B cell (primary cell): ENCODE measurements around the gene USP49. TPM values are rescaled to one million over a fixed set of nuclear protein-coding genes. Genes with fewer than 3 reads are reported as not detected.

Experiments
- ATAC-seq: fragments of 200-7000 bp; cut with Tn5 transposase; one replicate; pipeline ENCODE4 v1.10.0; 2021; ENCODE audit warnings: low read depth, mild to moderate bottlenecking, moderate number of reproducible peaks, moderate library complexity
- CTCF ChIA-PET: fragments of 350-600 bp; sonication (Branson Sonifier 250); formaldehyde crosslinking; loops from one replicate; lab custom pipeline; 2021; ENCODE audit warnings: antibody characterized with exemption, inconsistent platforms; lab: Charles Lee
- POLR2A ChIA-PET: fragments of 350-600 bp; sonication (Branson Sonifier 250); formaldehyde crosslinking; loops from one replicate; lab custom pipeline; 2021; ENCODE audit warnings: antibody characterized with exemption; lab: Charles Lee
- DNase-seq: peaks from one replicate; pipeline ENCODE4 v3.0.0; 2013
- H2AFZ ChIP-seq: 2 replicates; pipeline ENCODE4 v1.6.1; 2012; ENCODE audit warnings: mild to moderate bottlenecking, low read depth, low read length; ENCODE audit not compliant: insufficient read depth, poor library complexity, severe bottlenecking
- H3K27ac ChIP-seq, 2 donors: 1 replicate in 1 of 2; 2 replicates in 1 of 2; pipeline ENCODE4 v1.5.1; 2012 to 2013; ENCODE audit warnings: low read length in 2 of 2, mild to moderate bottlenecking in 2 of 2, moderate library complexity in 1 of 2
- H3K27me3 ChIP-seq, 4 experiments: fragments of 200-600 bp in 1 of 4; sonication (generic) in 1 of 4; replicated peaks in 1 of 4; 1 replicate in 2 of 4; 2 replicates in 2 of 4; pipeline versions ENCODE4 v1.6.1 to v1.7.0; 2013 to 2016; ENCODE audit warnings: low read length in 3 of 4, mild to moderate bottlenecking in 2 of 4, mixed read lengths in 1 of 4, moderate library complexity in 1 of 4; ENCODE audit not compliant: insufficient read depth in 4 of 4, control insufficient read depth in 3 of 4; ENCODE audit errors: control extremely low read depth in 1 of 4
- H3K36me3 ChIP-seq, 2 experiments: replicated peaks in 1 of 2; 1 replicate in 1 of 2; 2 replicates in 1 of 2; pipeline versions ENCODE4 v1.6.1 to v1.7.1; 2013; ENCODE audit warnings: low read length in 1 of 2; ENCODE audit not compliant: insufficient read depth in 2 of 2, control insufficient read depth in 1 of 2; ENCODE audit errors: control extremely low read depth in 1 of 2, extremely low read depth in 1 of 2
- H3K4me1 ChIP-seq, 2 donors: fragments of 200-600 bp in 1 of 2; sonication (generic) in 1 of 2; 1 replicate in 1 of 2; 2 replicates in 1 of 2; pipeline versions ENCODE4 v1.5.1 to v1.6.1; 2013 to 2017; ENCODE audit warnings: low read length in 2 of 2; ENCODE audit not compliant: control insufficient read depth in 2 of 2, insufficient read depth in 2 of 2
- H3K4me2 ChIP-seq: replicated peaks from 2 replicates; pipeline ENCODE3; 2012; ENCODE audit warnings: mild to moderate bottlenecking, low read depth, low read length; ENCODE audit not compliant: poor library complexity, severe bottlenecking
- H3K4me3 ChIP-seq, 5 experiments: fragments of 200-600 bp in 1 of 5; sonication (generic) in 1 of 5; 1 replicate in 3 of 5; 2 replicates in 2 of 5; pipeline versions ENCODE4 v1.5.1 to v1.7.0; 2011 to 2016; ENCODE audit warnings: low read length in 4 of 5, mild to moderate bottlenecking in 4 of 5, low read depth in 2 of 5, control low read depth in 1 of 5, moderate library complexity in 1 of 5; ENCODE audit not compliant: insufficient read depth in 1 of 5; ENCODE audit errors: control extremely low read depth in 1 of 5, extremely low read depth in 1 of 5
- H3K79me2 ChIP-seq: fragments of 200-600 bp; sonication (generic); one replicate; pipeline ENCODE4 v1.6.0; 2016; ENCODE audit warnings: low read length; ENCODE audit not compliant: control insufficient read depth, insufficient read depth
- H3K9ac ChIP-seq: fragments of 200-600 bp; sonication (generic); 2 replicates; pipeline ENCODE4 v1.6.1; 2017; ENCODE audit warnings: mild to moderate bottlenecking, low read length, moderate library complexity
- H3K9me3 ChIP-seq, 3 donors: one replicate each; pipeline versions ENCODE4 v1.6.1 to v1.7.1; 2013; ENCODE audit warnings: low read length in 2 of 3; ENCODE audit not compliant: control insufficient read depth in 2 of 3, insufficient read depth in 1 of 3; ENCODE audit errors: control extremely low read depth in 1 of 3
- H4K20me1 ChIP-seq: 2 replicates; pipeline ENCODE4 v1.6.0; 2012; ENCODE audit warnings: mild to moderate bottlenecking, low read length; ENCODE audit not compliant: insufficient read depth, control insufficient read depth, poor library complexity, severe bottlenecking
- H3K27ac Mint-ChIP-seq: one replicate; pipeline ENCODE4 v1.8.0; 2021; ENCODE audit warnings: mixed read lengths
- H3K27me3 Mint-ChIP-seq: one replicate; pipeline ENCODE4 v1.8.0; 2021; ENCODE audit warnings: mixed read lengths
- H3K4me1 Mint-ChIP-seq: one replicate; pipeline ENCODE4 v1.8.0; 2021; ENCODE audit warnings: mixed read lengths
- H3K4me3 Mint-ChIP-seq: one replicate; pipeline ENCODE4 v1.8.0; 2021; ENCODE audit warnings: mixed read lengths
- H3K9me3 Mint-ChIP-seq: one replicate; pipeline ENCODE4 v1.8.0; 2022; ENCODE audit warnings: mixed read lengths; ENCODE audit not compliant: insufficient read depth
- CTCF ChIP-seq: fragments of 200-600 bp; IDR thresholded peaks from one replicate; pipeline ENCODE4 v1.8.0; 2022; ENCODE audit warnings: antibody characterized with exemption, mild to moderate bottlenecking
- EZH2 ChIP-seq: IDR thresholded peaks from 2 replicates; pipeline ENCODE4 v1.6.1; 2012; ENCODE audit warnings: borderline replicate concordance, low read depth, mild to moderate bottlenecking, moderate library complexity, low read length; ENCODE audit not compliant: insufficient read depth, poor library complexity, severe bottlenecking
- WGBS: methylation state at CpG from one replicate; pipeline ENCODE4 v1.1.5; 2013; ENCODE audit warnings: missing lambda C conversion rate; ENCODE audit not compliant: insufficient coverage; 5-methylcytosine and 5-hydroxymethylcytosine counted together
- intact Hi-C: fragments of 100-400 bp; cut with micrococcal nuclease; formaldehyde crosslinking; loops from one replicate; pipeline ENCODE4 v1.10.0; 2022
- polyA plus RNA-seq: library from polyadenylated mRNA; depleted of rRNA; stranded (reverse); fragments of >200 nt; gene quantifications from 2 replicates; pipeline ENCODE4 v1.2.3, GENCODE V29; 2012
- total RNA-seq, 2 donors: library from RNA; stranded (reverse); fragments of 120-200 nt in 1 of 2; gene quantifications; 1 replicate in 1 of 2; 2 replicates in 1 of 2; pipeline versions ENCODE4 v1.2.3 to v1.2.4, GENCODE V29; 2013 to 2022

The USP49 gene
- total and polyA plus RNA-seq, 2 donors (not counting 1 experiment from before 2014, with no cell fraction given), result 2.6 to 9.9 TPM

- H3K27me3 ChIP-seq, result no peaks in the 10 kb centered on the region
- no peak overlapping the region for H3K4me3 ChIP-seq
- no peak overlapping the region for H3K9ac ChIP-seq
- Mint-ChIP-seq H3K9me3 (no peaks in the 10 kb centered on the region), H3K4me3 (no peak overlapping the region), H3K27ac (peak overlapping the region; percentile 3), H3K4me1 (peaks cover 26% of the 10 kb centered on the region), H3K27me3 (no peaks in the 10 kb centered on the region)
- peaks cover 26% of the 10 kb centered on the region for H3K79me2 ChIP-seq
- ATAC-seq, result no peak
- no peak overlapping the region for H3K27ac ChIP-seq
- 64% methylated on average over 1 of the region's 2 CpGs for WGBS
- H3K4me2 ChIP-seq, result no peak overlapping the region
- ChIA-PET POLR2A (no interaction called here), CTCF (interaction anchor here (0.6 to 12.5 kb wide), 3 partner anchors 11 to 113 kb away, joined by 3 to 263 read pairs (median 6); partner anchors contain the start of genes BYSL, MED20 and TAF8)
- H3K36me3 ChIP-seq, result peaks cover 11 to 87% of the 10 kb centered on the region in 2 experiments
- intact Hi-C loops, result no loop called here
- H3K4me1 ChIP-seq, result peaks cover 23 to 26% of the 10 kb centered on the region in 2 donors
- peaks cover 56% of the 10 kb centered on the region for H4K20me1 ChIP-seq
- TF ChIP-seq EZH2, result no peak
- H2AFZ ChIP-seq, result no peak overlapping the region
- no peaks in the 10 kb centered on the region for H3K9me3 ChIP-seq
- DNase-seq, result no peak
These were observed 36.6 kb upstream of the USP49 start for GRCh38 chr6:41931792-41932191.

- POLR2A ChIA-PET, result no interaction called here
These were observed 34.7 kb upstream of the USP49 start for GRCh38 chr6:41929924-41930323.

More at GRCh38 chr6:41929924-41930323, 34.7 kb upstream of the USP49 start:
- Mint-ChIP-seq H3K4me1 (peaks cover 13% of the 10 kb centered on the region), H3K27ac (peak overlapping the region; percentile 15), H3K4me3 (no peak overlapping the region), H3K27me3 (no peaks in the 10 kb centered on the region), H3K9me3 (no peaks in the 10 kb centered on the region)
- H3K4me3 ChIP-seq, result no peak overlapping the region
- ATAC-seq (no peak), DNase-seq (no peak)
- H4K20me1 ChIP-seq, result peaks cover 38% of the 10 kb centered on the region
- no peak overlapping the region for H3K9ac ChIP-seq
- no peak overlapping the region for H3K4me2 ChIP-seq
- H3K36me3 ChIP-seq, result peaks cover 11 to 76% of the 10 kb centered on the region in 2 experiments
- WGBS, result 94% methylated on average over 4 of the region's 6 CpGs
- no peak overlapping the region for H2AFZ ChIP-seq
- peaks cover 17% of the 10 kb centered on the region for H3K79me2 ChIP-seq
- H3K27me3 ChIP-seq, result no peaks in the 10 kb centered on the region
- H3K27ac ChIP-seq, result no peak overlapping the region
- CTCF ChIA-PET, result interaction anchor here (1.6 to 2.3 kb wide), 2 partner anchors 9 to 115 kb away, joined by 7 to 12 read pairs; partner anchors contain the start of genes BYSL and MED20
- intact Hi-C loops, result no loop called here
- peaks cover 5 to 7% of the 10 kb centered on the region in 2 donors for H3K4me1 ChIP-seq
- no peak for TF ChIP-seq CTCF
- no peaks in the 10 kb centered on the region for H3K9me3 ChIP-seq
